Retinal pigment epithelial cell (primary cell): ENCODE results near the gene TRIO.

ENCODE experiments used
- DNase-seq: peaks from one replicate; pipeline ENCODE4 v3.0.0-alpha.2; 2010; ENCODE audit warnings: low read depth
- H3K4me3 ChIP-seq: 2 replicates; pipeline ENCODE4 v1.5.1; 2011; ENCODE audit warnings: mild to moderate bottlenecking, low read length, control low read depth, moderate library complexity
- CTCF ChIP-seq: conservative IDR thresholded peaks from 2 replicates; pipeline ENCODE4 v1.5.1; 2011; ENCODE audit warnings: low read depth, low read length, control low read depth, inconsistent platforms

Gene TRIO

GRCh38 chr5:14472986-14473567, 329.9 kb downstream of the TRIO start:
- no peak for TF ChIP-seq CTCF
- H3K4me3 ChIP-seq = no peak overlapping the region
- DNase-seq = peak; percentile 37

GRCh38 chr5:14475045-14475444, 331.9 kb downstream of the TRIO start:
- no peak for DNase-seq
- H3K4me3 ChIP-seq = no peak overlapping the region
- TF ChIP-seq CTCF = no peak

- DNase-seq = no peak
- TF ChIP-seq CTCF = no peak
These were observed 333.8 kb downstream of the TRIO start for GRCh38 chr5:14476786-14477435.

GRCh38 chr5:14479143-14479696, 336.1 kb downstream of the TRIO start:
- no peak for TF ChIP-seq CTCF
- H3K4me3 ChIP-seq = no peak overlapping the region
- DNase-seq = no peak

More at GRCh38 chr5:14476786-14477435, 333.8 kb downstream of the TRIO start:
- H3K4me3 ChIP-seq = no peak overlapping the region

- no peak overlapping the region for H3K4me3 ChIP-seq
- no peak for DNase-seq
- no peak for TF ChIP-seq CTCF
These were observed 338.2 kb downstream of the TRIO start for GRCh38 chr5:14481349-14481748.

GRCh38 chr5:14482085-14482484, 338.9 kb downstream of the TRIO start:
- H3K4me3 ChIP-seq = no peak overlapping the region
- TF ChIP-seq CTCF = no peak
- no peak for DNase-seq
